ENCODE measurements around the gene CEP250. TPM values are rescaled to one million over a fixed set of nuclear protein-coding genes. Genes with fewer than 3 reads are reported as not detected.

The CEP250 gene
- total RNA-seq, 1 donor from 2014 or later: 15.3 TPM

GRCh38 chr20:35508493-35509218, 53.3 kb downstream of the CEP250 start:
- Histone ChIP-seq H3K36me3 (peaks cover 55% of the 10 kb centered on the region), H3K9me3 (replicated peaks) (no peaks in the 10 kb centered on the region), H3K4me3 (no peak overlapping the region), H3K27me3 (ENCODE audit: low read depth) (no peaks in the 10 kb centered on the region), H3K27ac (replicated peaks) (no peak overlapping the region), H3K4me1 (peaks cover 8% of the 10 kb centered on the region)
- no peak for TF ChIP-seq CTCF (IDR thresholded peaks at IDR 0.05; ENCODE audit: borderline replicate concordance)
- intact Hi-C loops (cut with micrococcal nuclease): no loop called here
- no peak for DNase-seq

GRCh38 chr20:35510951-35511735, 55.7 kb downstream of the CEP250 start:
- H3K9me3 ChIP-seq (replicated peaks): no peaks in the 10 kb centered on the region
- DNase-seq: no peak
- no peaks in the 10 kb centered on the region for H3K27me3 ChIP-seq (ENCODE audit: low read depth)
- no peak for TF ChIP-seq CTCF (IDR thresholded peaks at IDR 0.05; ENCODE audit: borderline replicate concordance)
- H3K4me1 ChIP-seq: peaks cover 4% of the 10 kb centered on the region
- H3K27ac ChIP-seq (replicated peaks): no peak overlapping the region
- intact Hi-C loops (cut with micrococcal nuclease): no loop called here
- no peak overlapping the region for H3K4me3 ChIP-seq
- peaks cover 42% of the 10 kb centered on the region for H3K36me3 ChIP-seq

GRCh38 chr20:35511814-35512420, 56.5 kb downstream of the CEP250 start:
- Histone ChIP-seq H3K27me3 (ENCODE audit: low read depth) (no peaks in the 10 kb centered on the region), H3K4me3 (no peak overlapping the region), H3K4me1 (peaks cover 11% of the 10 kb centered on the region), H3K27ac (replicated peaks) (no peak overlapping the region), H3K36me3 (peaks cover 42% of the 10 kb centered on the region), H3K9me3 (replicated peaks) (no peaks in the 10 kb centered on the region)
- no peak for DNase-seq
- intact Hi-C loops (cut with micrococcal nuclease): no loop called here
- peak; percentile 68 for TF ChIP-seq CTCF (IDR thresholded peaks at IDR 0.05; ENCODE audit: borderline replicate concordance)

GRCh38 chr20:35514371-35514932, 59.1 kb downstream of the CEP250 start:
- Histone ChIP-seq H3K9me3 (replicated peaks) (no peaks in the 10 kb centered on the region), H3K27me3 (ENCODE audit: low read depth) (no peaks in the 10 kb centered on the region), H3K4me1 (peaks cover 14% of the 10 kb centered on the region), H3K27ac (replicated peaks) (no peak overlapping the region), H3K36me3 (peaks cover 24% of the 10 kb centered on the region), H3K4me3 (no peak overlapping the region)
- DNase-seq: no peak
- intact Hi-C loops (cut with micrococcal nuclease): no loop called here
- TF ChIP-seq CTCF (IDR thresholded peaks at IDR 0.05; ENCODE audit: borderline replicate concordance): no peak

GRCh38 chr20:35515341-35515740, 59.9 kb downstream of the CEP250 start:
- DNase-seq: no peak
- intact Hi-C loops (cut with micrococcal nuclease): no loop called here
- no peak overlapping the region for H3K4me3 ChIP-seq
- H3K4me1 ChIP-seq: peaks cover 14% of the 10 kb centered on the region
- H3K27ac ChIP-seq (replicated peaks): no peak overlapping the region
- no peaks in the 10 kb centered on the region for H3K27me3 ChIP-seq (ENCODE audit: low read depth)
- H3K9me3 ChIP-seq (replicated peaks): no peaks in the 10 kb centered on the region
- no peak for TF ChIP-seq CTCF (IDR thresholded peaks at IDR 0.05; ENCODE audit: borderline replicate concordance)
- H3K36me3 ChIP-seq: peaks cover 15% of the 10 kb centered on the region
